K562 (cell line): Measurements from ENCODE around the gene ACTR8. TPM values are rescaled to one million over a fixed set of nuclear protein-coding genes. Genes with fewer than 3 reads are reported as not detected.

Experiments
- ATAC-seq: fragments of 200-7000 bp; cut with Tn5 transposase; 3 replicates; pipeline ENCODE4 v1.9.1; 2020; ENCODE audit warnings: moderate library complexity
- BruUV-seq: library from RNA; stranded (reverse); fragments of 400-500 nt; replicated peaks from 2 replicates; lab custom pipeline; 2021; lab: Mats Ljungman, UMichigan
- CTCF ChIA-PET: fragments of 300-600 bp; formaldehyde crosslinking; extraction: SDS; loops from one replicate; lab custom pipeline; 2021; ENCODE audit warnings: low intra/inter-chr PET ratio; lab: Yijun Ruan, JAX
- POLR2A ChIA-PET: fragments of 300-600, 350-650 bp; sonication (Branson Sonifier 250); formaldehyde crosslinking; extraction: SDS; loops from one replicate; lab custom pipeline; 2021; ENCODE audit warnings: antibody characterized with exemption, inconsistent platforms; lab: Yijun Ruan, JAX
- DNase-seq, 4 experiments: peaks; one replicate each; pipeline versions ENCODE4 v3.0.0 to v3.0.0-alpha.2; 2011 to 2018; ENCODE audit warnings: low spot score in 3 of 4, mixed read lengths in 3 of 4; ENCODE audit errors: extremely low read depth in 1 of 4
- FAIRE-seq: peaks from 2 replicates; lab custom pipeline; 2011; peaks lifted over from hg19 to GRCh38; lab: Jason Lieb, UNC
- H2AFZ ChIP-seq: 2 replicates; pipeline ENCODE4 v1.6.0; 2011; ENCODE audit warnings: low read depth, low read length, control low read depth, inconsistent platforms
- H3K27ac ChIP-seq: fragments of 200-600 bp; 3 replicates; pipeline ENCODE4 v1.8.0; 2011; ENCODE audit warnings: low read depth, mild to moderate bottlenecking, control low read depth, inconsistent platforms, low read length, moderate library complexity, mixed read lengths; ENCODE audit errors: extremely low read depth
- H3K27me3 ChIP-seq, 2 experiments: fragments of 300-600 bp in 1 of 2; 2 replicates in 1 of 2; 3 replicates in 1 of 2; pipeline versions ENCODE4 v1.6.0 to v1.8.0; 2011; ENCODE audit warnings: inconsistent platforms in 2 of 2, low read length in 2 of 2, mild to moderate bottlenecking in 1 of 2, mixed read lengths in 1 of 2, moderate library complexity in 1 of 2; ENCODE audit not compliant: control insufficient read depth in 2 of 2, insufficient read depth in 2 of 2
- H3K36me3 ChIP-seq: fragments of 300-600 bp; 3 replicates; pipeline ENCODE4 v1.8.0; 2011; ENCODE audit warnings: mild to moderate bottlenecking, low read length, inconsistent platforms; ENCODE audit not compliant: control insufficient read depth, insufficient read depth
- H3K4me1 ChIP-seq, 2 experiments: fragments of 200-600 bp in 1 of 2; replicated peaks in 1 of 2; 2 replicates in 1 of 2; 3 replicates in 1 of 2; pipeline versions ENCODE4 v1.5.1 to v1.8.0; 2011; ENCODE audit warnings: inconsistent platforms in 2 of 2, low read length in 2 of 2, mild to moderate bottlenecking in 1 of 2, mixed read lengths in 1 of 2, moderate library complexity in 1 of 2; ENCODE audit not compliant: control insufficient read depth in 2 of 2, insufficient read depth in 2 of 2
- H3K4me2 ChIP-seq: 2 replicates; pipeline ENCODE4 v1.6.1; 2011; ENCODE audit warnings: low read length, control low read depth, inconsistent platforms, mixed read lengths; ENCODE audit not compliant: insufficient read depth
- H3K4me3 ChIP-seq: fragments of 200-600 bp; sonication (generic), shearing (Covaris generic); 2 replicates; pipeline ENCODE4 v1.5.1; 2016; ENCODE audit warnings: control low read depth, inconsistent platforms
- H3K79me2 ChIP-seq: fragments of 200-600 bp; 3 replicates; pipeline ENCODE4 v1.8.0; 2011; ENCODE audit warnings: low read length, inconsistent platforms; ENCODE audit not compliant: control insufficient read depth, insufficient read depth
- H3K9ac ChIP-seq, 2 experiments: 2 replicates each; pipeline versions ENCODE4 v1.6.0 to v1.6.1; 2011; ENCODE audit warnings: low read depth in 2 of 2, low read length in 2 of 2, control low read depth in 1 of 2, inconsistent platforms in 1 of 2, mild to moderate bottlenecking in 1 of 2, mixed read lengths in 1 of 2; ENCODE audit not compliant: insufficient read depth in 1 of 2
- H3K9me1 ChIP-seq: one replicate; pipeline ENCODE4 v1.6.0; 2011; ENCODE audit warnings: inconsistent platforms, mild to moderate bottlenecking, low read length, moderate library complexity; ENCODE audit not compliant: control insufficient read depth, insufficient read depth
- H3K9me3 ChIP-seq: replicated peaks from 2 replicates; pipeline ENCODE4 v1.5.1; 2011; ENCODE audit warnings: low read depth, low read length, inconsistent platforms; ENCODE audit not compliant: control insufficient read depth, insufficient read depth
- H4K20me1 ChIP-seq: replicated peaks from 2 replicates; pipeline ENCODE4 v1.6.1; 2011; ENCODE audit warnings: low read length, inconsistent platforms, mixed read lengths; ENCODE audit not compliant: control insufficient read depth, insufficient read depth
- MAFF ChIP-seq: IDR thresholded peaks from 2 replicates; pipeline ENCODE4 v1.6.1; 2012; ENCODE audit warnings: low read length, improper control_type of control experiment
- MBD2 ChIP-seq: sonication (generic); IDR thresholded peaks from 2 replicates; pipeline ENCODE4 v1.6.1; 2016; ENCODE audit warnings: low read depth, borderline replicate concordance
- MCM5 ChIP-seq: fragments of 450-650 bp; IDR thresholded peaks from 2 replicates; pipeline ENCODE4 v1.6.1; 2016; ENCODE audit warnings: low read depth
- MTA3 ChIP-seq: fragments of 450-650 bp; formaldehyde crosslinking; IDR thresholded peaks from 2 replicates; pipeline ENCODE4 v1.6.1; 2017; ENCODE audit warnings: mild to moderate bottlenecking, borderline replicate concordance
- NCOA2 ChIP-seq, 2 experiments: fragments of 450-650 bp; IDR thresholded peaks; 2 replicates each; pipeline ENCODE4 v1.6.1; 2018; ENCODE audit warnings: mild to moderate bottlenecking in 2 of 2, moderate library complexity in 1 of 2; ENCODE audit not compliant: partially characterized antibody in 2 of 2
- PCBP1 ChIP-seq: fragments of 200-400 bp; formaldehyde crosslinking; IDR thresholded peaks from 2 replicates; pipeline ENCODE4 v1.6.1; 2018; ENCODE audit warnings: mild to moderate bottlenecking, low read depth, low read length; ENCODE audit not compliant: poor library complexity, severe bottlenecking
- PCBP2 ChIP-seq: fragments of 200-400 bp; formaldehyde crosslinking; IDR thresholded peaks from 2 replicates; pipeline ENCODE4 v1.6.1; 2018; ENCODE audit warnings: low read length, low read depth, mild to moderate bottlenecking, moderate library complexity; ENCODE audit not compliant: poor library complexity, severe bottlenecking
- PTRF ChIP-seq: fragments of 450-650 bp; IDR thresholded peaks from 2 replicates; pipeline ENCODE4 v1.6.1; 2016; ENCODE audit warnings: mild to moderate bottlenecking, missing genetic modification characterization, missing compliant biosample characterization
- SAFB2 ChIP-seq: fragments of 200-400 bp; formaldehyde crosslinking; IDR thresholded peaks from 2 replicates; pipeline ENCODE4 v1.6.1; 2018; ENCODE audit warnings: borderline replicate concordance, low read length, low read depth, moderate library complexity; ENCODE audit not compliant: severe bottlenecking
- TAF9B ChIP-seq: fragments of 450-650 bp; IDR thresholded peaks from 2 replicates; pipeline ENCODE4 v1.6.1; 2018; ENCODE audit warnings: mild to moderate bottlenecking; ENCODE audit not compliant: partially characterized antibody
- WGBS: fragments of 100-300 bp; shearing (Covaris generic); methylation state at CpG from one replicate; pipeline ENCODE4 v1.1.6; 2016; ENCODE audit warnings: low coverage, mixed read lengths; ENCODE audit not compliant: insufficient coverage; ENCODE audit errors: missing lambda C conversion rate; 5-methylcytosine and 5-hydroxymethylcytosine counted together
- in situ Hi-C: fragments of 300-500 bp; cut with MboI; formaldehyde crosslinking; loops from 4 replicates; pipeline ENCODE4 v1.15.0; 2018; ENCODE audit warnings: inconsistent platforms, mixed read lengths
- intact Hi-C: fragments of 100-400 bp; cut with micrococcal nuclease; formaldehyde crosslinking; loops from 2 replicates; pipeline ENCODE4 v1.14.2; 2022
- polyA plus RNA-seq, 8 experiments: library from polyadenylated mRNA; depleted of rRNA in 4 of 8; stranded (reverse) in 5 of 8; unstranded in 3 of 8; fragments of >200 nt; fragmentation: Nextera tagmentation in 2 of 8; fragmentation: Illumina TruSeq in 1 of 8; extraction: Ambion mirVana in 2 of 8; extraction: Trizol in 1 of 8; gene quantifications; 2 replicates each; pipeline versions ENCODE4 v1.2.1 to v1.2.3, GENCODE V29; 2011 to 2014; ENCODE audit warnings: inconsistent platforms in 1 of 8, missing spikeins in 1 of 8
- total RNA-seq, 7 experiments: library from RNA; depleted of rRNA in 6 of 7; stranded (reverse); fragments of >200 nt in 6 of 7; fragmentation: Illumina TruSeq in 2 of 7; extraction: Trizol in 2 of 7; gene quantifications; 2 replicates each; pipeline versions ENCODE4 v1.2.1 to v1.2.3, GENCODE V29; 2011 to 2021; ENCODE audit warnings: low replicate concordance in 1 of 7
- TF ChIP-seq, protein P1 (sequence below): sonication (generic); formaldehyde crosslinking; IDR thresholded peaks from 2 replicates; pipeline ENCODE4 v1.8.0; 2022; ENCODE audit warnings: mild to moderate bottlenecking, missing genetic modification reagents
- TF ChIP-seq, protein P2 (sequence below): fragments of 250-450 bp; sonication (Bioruptor Pico); IDR thresholded peaks from 2 replicates; pipeline ENCODE4 v1.5.0; 2021
- TF ChIP-seq, protein P3 (sequence below): fragments of 250-450 bp; sonication (Bioruptor Pico); IDR thresholded peaks from 2 replicates; pipeline ENCODE4 v1.8.0; 2021; ENCODE audit warnings: moderate library complexity, mild to moderate bottlenecking, inconsistent platforms

The ACTR8 gene
- total and polyA plus RNA-seq, 9 of the 15 experiments (the other 6 are each of a cell fraction or from before 2014, with no cell fraction given), result 4.8 to 24.2 (median 17.5) TPM

DNA sequence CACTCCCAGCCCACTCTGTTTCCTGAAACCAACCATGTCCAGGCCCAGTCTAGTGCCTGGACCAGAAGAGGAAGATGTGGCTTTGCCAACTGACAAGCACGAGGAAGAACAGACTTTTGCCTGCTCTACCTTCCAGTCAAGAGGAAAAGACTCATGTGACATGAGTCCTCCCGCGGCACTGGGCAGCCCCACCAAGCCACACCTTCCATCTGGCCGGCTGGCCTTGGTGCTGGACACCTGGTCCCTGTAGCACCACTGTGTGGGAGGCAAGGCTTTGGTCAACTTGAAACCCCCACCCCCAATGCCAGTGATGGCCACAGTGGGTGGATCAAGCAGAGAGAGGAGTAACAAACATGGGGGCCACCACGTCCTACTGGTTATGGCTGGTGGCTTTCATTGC is 48.3 kb downstream of the ACTR8 start:
- DNase-seq (no peak), ATAC-seq (no peak), FAIRE-seq (no peak)
- no TSS peak for BruUV-seq
- Histone ChIP-seq H3K4me1 (no peaks in the 10 kb centered on the region), H3K79me2 (no peaks in the 10 kb centered on the region), H3K27ac (no peak overlapping the region), H3K36me3 (no peaks in the 10 kb centered on the region), H3K9me3 (no peaks in the 10 kb centered on the region), H3K4me2 (no peak overlapping the region), H3K4me3 (no peak overlapping the region), H4K20me1 (no peaks in the 10 kb centered on the region), H2AFZ (no peak overlapping the region), H3K9ac (no peak overlapping the region), H3K27me3 (no peaks in the 10 kb centered on the region; a peak in 1 of 5 replicates), H3K9me1 (no peaks in the 10 kb centered on the region)
- CTCF ChIA-PET, result no interaction called here
- intact Hi-C loops (no loop called here), in situ Hi-C loops (no loop called here)
- POLR2A ChIA-PET, result no interaction called here
- 18% methylated on average over 3 of the region's 5 CpGs for WGBS
- TF ChIP-seq, protein P1, sequence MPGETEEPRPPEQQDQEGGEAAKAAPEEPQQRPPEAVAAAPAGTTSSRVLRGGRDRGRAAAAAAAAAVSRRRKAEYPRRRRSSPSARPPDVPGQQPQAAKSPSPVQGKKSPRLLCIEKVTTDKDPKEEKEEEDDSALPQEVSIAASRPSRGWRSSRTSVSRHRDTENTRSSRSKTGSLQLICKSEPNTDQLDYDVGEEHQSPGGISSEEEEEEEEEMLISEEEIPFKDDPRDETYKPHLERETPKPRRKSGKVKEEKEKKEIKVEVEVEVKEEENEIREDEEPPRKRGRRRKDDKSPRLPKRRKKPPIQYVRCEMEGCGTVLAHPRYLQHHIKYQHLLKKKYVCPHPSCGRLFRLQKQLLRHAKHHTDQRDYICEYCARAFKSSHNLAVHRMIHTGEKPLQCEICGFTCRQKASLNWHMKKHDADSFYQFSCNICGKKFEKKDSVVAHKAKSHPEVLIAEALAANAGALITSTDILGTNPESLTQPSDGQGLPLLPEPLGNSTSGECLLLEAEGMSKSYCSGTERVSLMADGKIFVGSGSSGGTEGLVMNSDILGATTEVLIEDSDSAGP (CRISPR knock-in tag), result no peak
- no peak for TF ChIP-seq MCM5
- no peak for TF ChIP-seq MTA3
- TF ChIP-seq, protein P2, sequence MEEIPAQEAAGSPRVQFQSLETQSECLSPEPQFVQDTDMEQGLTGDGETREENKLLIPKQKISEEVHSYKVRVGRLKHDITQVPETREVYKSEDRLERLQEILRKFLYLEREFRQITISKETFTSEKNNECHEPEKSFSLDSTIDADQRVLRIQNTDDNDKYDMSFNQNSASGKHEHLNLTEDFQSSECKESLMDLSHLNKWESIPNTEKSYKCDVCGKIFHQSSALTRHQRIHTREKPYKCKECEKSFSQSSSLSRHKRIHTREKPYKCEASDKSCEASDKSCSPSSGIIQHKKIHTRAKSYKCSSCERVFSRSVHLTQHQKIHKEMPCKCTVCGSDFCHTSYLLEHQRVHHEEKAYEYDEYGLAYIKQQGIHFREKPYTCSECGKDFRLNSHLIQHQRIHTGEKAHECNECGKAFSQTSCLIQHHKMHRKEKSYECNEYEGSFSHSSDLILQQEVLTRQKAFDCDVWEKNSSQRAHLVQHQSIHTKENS (CRISPR knock-in tag), result no peak
- no peak for TF ChIP-seq MAFF
- TF ChIP-seq PCBP1, result no peak
- TF ChIP-seq NCOA2 (IDR thresholded peaks at IDR 0.05; ENCODE audit: partially characterized antibody in 2 of 2), result no peak
- no peak for TF ChIP-seq TAF9B
- TF ChIP-seq MBD2, result no peak
- no peak for TF ChIP-seq PCBP2
- no peak for TF ChIP-seq SAFB2
- no peak for TF ChIP-seq PTRF (tag)
- TF ChIP-seq, protein P3, sequence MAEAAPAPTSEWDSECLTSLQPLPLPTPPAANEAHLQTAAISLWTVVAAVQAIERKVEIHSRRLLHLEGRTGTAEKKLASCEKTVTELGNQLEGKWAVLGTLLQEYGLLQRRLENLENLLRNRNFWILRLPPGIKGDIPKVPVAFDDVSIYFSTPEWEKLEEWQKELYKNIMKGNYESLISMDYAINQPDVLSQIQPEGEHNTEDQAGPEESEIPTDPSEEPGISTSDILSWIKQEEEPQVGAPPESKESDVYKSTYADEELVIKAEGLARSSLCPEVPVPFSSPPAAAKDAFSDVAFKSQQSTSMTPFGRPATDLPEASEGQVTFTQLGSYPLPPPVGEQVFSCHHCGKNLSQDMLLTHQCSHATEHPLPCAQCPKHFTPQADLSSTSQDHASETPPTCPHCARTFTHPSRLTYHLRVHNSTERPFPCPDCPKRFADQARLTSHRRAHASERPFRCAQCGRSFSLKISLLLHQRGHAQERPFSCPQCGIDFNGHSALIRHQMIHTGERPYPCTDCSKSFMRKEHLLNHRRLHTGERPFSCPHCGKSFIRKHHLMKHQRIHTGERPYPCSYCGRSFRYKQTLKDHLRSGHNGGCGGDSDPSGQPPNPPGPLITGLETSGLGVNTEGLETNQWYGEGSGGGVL (CRISPR knock-in tag), result no peak
